ENCODE measurements around the gene SLC66A3.

SLC66A3 gene

GRCh38 chr2:11180653-11181052 lies 25.4 kb downstream of the SLC66A3 start:
- no peaks in the 10 kb centered on the region for H4K20me1 ChIP-seq (ENCODE audit: insufficient read depth, low read length, poor library complexity, severe bottlenecking)
- no peak overlapping the region for H3K4me2 ChIP-seq (ENCODE audit: low read depth, low read length, poor library complexity, severe bottlenecking)
- TF ChIP-seq CTCF (conservative IDR thresholded peaks at IDR 0.05; ENCODE audit: low read length) (no peak), EZH2phosphoT487 (IDR thresholded peaks at IDR 0.05; ENCODE audit: borderline replicate concordance) (no peak)
- 0 out of 2 replicates have a peak, but pooled peaks cover 3% of the 10 kb centered on the region for H3F3A ChIP-seq (ENCODE audit: low read depth)
- H3K9me2 ChIP-seq (replicated peaks; ENCODE audit: low read depth, low read length), result no peaks in the 10 kb centered on the region
- no peak overlapping the region for H3K9ac ChIP-seq (ENCODE audit: low read depth, low read length, poor library complexity, severe bottlenecking)
- H3K36me3 ChIP-seq (ENCODE audit: insufficient read depth, low read length), result peaks cover 24% of the 10 kb centered on the region; the same call in 1 of the 2 replicates
- no peaks in the 10 kb centered on the region for H3K27me3 ChIP-seq (ENCODE audit: insufficient read depth, low read length, poor library complexity, severe bottlenecking)
- H3K79me2 ChIP-seq (ENCODE audit: insufficient read depth, low read length), result no peaks in the 10 kb centered on the region
- peaks cover 5% of the 10 kb centered on the region for H3K4me1 ChIP-seq (ENCODE audit: insufficient read depth, low read length, poor library complexity, severe bottlenecking)
- H2AFZ ChIP-seq (ENCODE audit: low read length), result no peak overlapping the region
- no peaks in the 10 kb centered on the region for H3K9me3 ChIP-seq (ENCODE audit: insufficient read depth, low read depth, low read length)
- H3K4me3 ChIP-seq (ENCODE audit: low read length, poor library complexity, severe bottlenecking), result no peak overlapping the region

- H3F3A ChIP-seq (ENCODE audit: low read depth), result no peaks in the 10 kb centered on the region
- H3K9ac ChIP-seq (ENCODE audit: low read depth, low read length, poor library complexity, severe bottlenecking), result no peak overlapping the region
- TF ChIP-seq EZH2phosphoT487 (IDR thresholded peaks at IDR 0.05; ENCODE audit: borderline replicate concordance), result no peak
- no peak for TF ChIP-seq CTCF (conservative IDR thresholded peaks at IDR 0.05; ENCODE audit: low read length)
- H3K4me3 ChIP-seq (ENCODE audit: low read length, poor library complexity, severe bottlenecking), result no peak overlapping the region
- no peaks in the 10 kb centered on the region for H3K9me2 ChIP-seq (replicated peaks; ENCODE audit: low read depth, low read length)
- H3K79me2 ChIP-seq (ENCODE audit: insufficient read depth, low read length), result no peaks in the 10 kb centered on the region
- H2AFZ ChIP-seq (ENCODE audit: low read length), result no peak overlapping the region
- no peaks in the 10 kb centered on the region for H4K20me1 ChIP-seq (ENCODE audit: insufficient read depth, low read length, poor library complexity, severe bottlenecking)
- H3K9me3 ChIP-seq (ENCODE audit: insufficient read depth, low read depth, low read length), result no peaks in the 10 kb centered on the region
- H3K27me3 ChIP-seq (ENCODE audit: insufficient read depth, low read length, poor library complexity, severe bottlenecking), result no peaks in the 10 kb centered on the region
- no peaks in the 10 kb centered on the region for H3K4me1 ChIP-seq (ENCODE audit: insufficient read depth, low read length, poor library complexity, severe bottlenecking)
- H3K4me2 ChIP-seq (ENCODE audit: low read depth, low read length, poor library complexity, severe bottlenecking), result no peak overlapping the region
- H3K36me3 ChIP-seq (ENCODE audit: insufficient read depth, low read length), result peaks cover 33% of the 10 kb centered on the region; the same call in 1 of the 2 replicates
These were observed 27.7 kb downstream of the SLC66A3 start for GRCh38 chr2:11182951-11183350.

GRCh38 chr2:11186145-11186544 lies 30.9 kb downstream of the SLC66A3 start:
- Histone ChIP-seq H2AFZ (ENCODE audit: low read length) (no peak overlapping the region), H3K9ac (ENCODE audit: low read depth, low read length, poor library complexity, severe bottlenecking) (no peak overlapping the region), H3K27me3 (ENCODE audit: insufficient read depth, low read length, poor library complexity, severe bottlenecking) (no peaks in the 10 kb centered on the region), H3K4me2 (ENCODE audit: low read depth, low read length, poor library complexity, severe bottlenecking) (no peak overlapping the region), H3K4me1 (ENCODE audit: insufficient read depth, low read length, poor library complexity, severe bottlenecking) (no peaks in the 10 kb centered on the region), H4K20me1 (ENCODE audit: insufficient read depth, low read length, poor library complexity, severe bottlenecking) (no peaks in the 10 kb centered on the region), H3K9me2 (replicated peaks; ENCODE audit: low read depth, low read length) (no peaks in the 10 kb centered on the region), H3K36me3 (ENCODE audit: insufficient read depth, low read length) (peaks cover 52% of the 10 kb centered on the region; the same call in 1 of the 2 replicates), H3F3A (ENCODE audit: low read depth) (no peaks in the 10 kb centered on the region), H3K4me3 (ENCODE audit: low read length, poor library complexity, severe bottlenecking) (no peak overlapping the region), H3K79me2 (ENCODE audit: insufficient read depth, low read length) (no peaks in the 10 kb centered on the region), H3K9me3 (ENCODE audit: insufficient read depth, low read depth, low read length) (no peaks in the 10 kb centered on the region)
- TF ChIP-seq EZH2phosphoT487 (IDR thresholded peaks at IDR 0.05; ENCODE audit: borderline replicate concordance) (no peak), CTCF (conservative IDR thresholded peaks at IDR 0.05; ENCODE audit: low read length) (no peak)
